HG02571 (cell line): ENCODE data around the gene SUZ12.
"Not testable (repeated sequence)": the region's sequence is repeated elsewhere in the genome, so short reads cannot be mapped to it uniquely, and the experiment has no call there.

Experiments used
- ATAC-seq: cut with Tn5 transposase; IDR thresholded peaks from one replicate; pipeline ENCODE4 v1.9.1; 2021; ENCODE audit warnings: mild to moderate bottlenecking, moderate library complexity; ENCODE audit not compliant: unreplicated experiment

The SUZ12 gene

GRCh38 chr17:31936615-31937609 lies at the start of gene SUZ12:
SUZ12 (plus strand) TSS chr17:31937007; CDS start chr17:31937247, 240 bp downstream.
- ATAC-seq, result peak; percentile 89

- ATAC-seq, result no peak
Observed at GRCh38 chr17:31888124-31888523, 48.7 kb upstream of the SUZ12 start.

DNA sequence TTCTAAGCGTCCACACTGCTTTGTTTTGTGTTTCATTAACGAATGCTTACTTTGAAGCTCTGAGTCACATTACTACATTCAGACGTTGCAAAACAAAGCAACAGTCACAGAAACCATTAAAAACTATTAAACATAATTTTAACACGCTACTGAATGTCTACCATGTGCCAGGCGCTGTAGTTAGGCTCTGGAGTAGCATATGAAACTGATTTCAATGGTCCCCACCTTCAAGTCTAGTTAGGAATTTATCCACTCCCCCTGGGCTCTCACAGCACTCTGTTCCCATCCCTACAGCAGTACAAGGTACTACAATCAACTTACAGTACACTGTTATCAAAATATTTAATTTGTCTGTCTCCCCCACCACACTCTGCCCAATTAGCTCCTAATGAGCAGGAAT lies 35.9 kb upstream of the SUZ12 start:
- no peak for ATAC-seq

- no peak for ATAC-seq
Observed at GRCh38 chr17:31902693-31903092, 34.1 kb upstream of the SUZ12 start.

- no peak for ATAC-seq
Observed at GRCh38 chr17:31903401-31903800, 33.4 kb upstream of the SUZ12 start.

GRCh38 chr17:31907342-31907962 lies 29.4 kb upstream of the SUZ12 start:
- no peak for ATAC-seq

- no peak for ATAC-seq
Observed at GRCh38 chr17:31908386-31908785, 28.4 kb upstream of the SUZ12 start.

- ATAC-seq, result not testable (repeated sequence)
Observed at GRCh38 chr17:31912705-31913104, 24.1 kb upstream of the SUZ12 start.

- ATAC-seq, result no peak
Observed at GRCh38 chr17:31915456-31916100, 21.2 kb upstream of the SUZ12 start.

GRCh38 chr17:31916491-31917064 lies 20.2 kb upstream of the SUZ12 start:
- no peak for ATAC-seq

- ATAC-seq, result no peak
Observed at GRCh38 chr17:31917065-31917529, 19.7 kb upstream of the SUZ12 start.

- ATAC-seq, result not testable (repeated sequence)
Observed at GRCh38 chr17:31917721-31918120, 19.1 kb upstream of the SUZ12 start.

DNA sequence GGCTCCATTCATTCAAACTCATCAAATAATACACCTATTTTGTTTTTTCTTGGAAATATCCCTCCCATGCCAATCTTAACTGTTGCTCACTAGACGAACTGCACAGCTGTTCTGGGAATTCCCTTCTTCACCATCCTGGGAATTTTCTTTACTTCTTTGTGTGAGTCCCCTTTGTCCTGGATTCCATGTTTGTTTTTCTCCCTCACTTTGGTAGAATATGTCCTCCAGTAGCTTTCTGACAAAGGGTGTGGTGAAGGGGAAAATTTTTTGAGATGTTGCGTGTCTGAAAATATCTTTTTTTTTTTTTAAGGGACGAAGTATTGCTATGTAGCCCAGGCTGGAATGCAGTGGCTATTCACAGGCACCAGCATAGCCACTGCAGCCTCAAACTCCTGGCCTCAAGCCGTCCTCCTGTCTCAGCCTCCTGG lies 18.1 kb upstream of the SUZ12 start:
- ATAC-seq, result no peak

DNA sequence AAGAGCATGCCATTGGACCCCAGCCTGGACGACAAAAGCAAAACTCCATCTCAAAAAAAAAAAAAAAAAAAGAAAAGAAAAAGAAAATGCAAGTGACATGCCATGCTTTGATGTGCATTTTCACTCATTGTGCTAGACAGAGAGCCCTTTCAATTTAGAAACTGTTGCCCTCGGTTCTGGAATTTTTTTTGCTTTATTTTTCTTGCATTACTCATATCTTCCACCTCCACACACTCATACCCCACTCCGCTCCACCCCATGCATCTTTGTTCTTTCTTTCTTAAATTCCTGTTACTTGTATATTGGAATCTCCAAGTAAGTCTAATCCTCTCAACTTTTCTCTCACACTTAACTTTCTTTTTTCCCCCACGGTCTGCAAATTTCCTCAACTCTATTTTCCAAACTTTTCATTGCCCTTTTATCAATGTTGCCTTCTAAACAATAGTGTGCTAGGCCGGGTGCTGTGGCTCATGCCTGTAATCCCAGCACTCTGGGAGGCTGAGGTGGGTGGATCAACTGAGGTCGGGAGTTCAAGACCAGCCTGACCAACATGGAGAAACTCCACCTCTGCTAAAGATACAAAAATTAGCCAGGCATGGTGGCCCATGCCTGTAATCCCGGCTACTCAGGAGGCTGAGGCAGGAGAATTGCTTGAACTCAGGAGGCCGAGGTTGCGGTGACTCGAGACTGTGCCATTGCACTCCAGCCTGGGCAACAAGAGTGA lies 16.8 kb upstream of the SUZ12 start:
- no peak for ATAC-seq

DNA sequence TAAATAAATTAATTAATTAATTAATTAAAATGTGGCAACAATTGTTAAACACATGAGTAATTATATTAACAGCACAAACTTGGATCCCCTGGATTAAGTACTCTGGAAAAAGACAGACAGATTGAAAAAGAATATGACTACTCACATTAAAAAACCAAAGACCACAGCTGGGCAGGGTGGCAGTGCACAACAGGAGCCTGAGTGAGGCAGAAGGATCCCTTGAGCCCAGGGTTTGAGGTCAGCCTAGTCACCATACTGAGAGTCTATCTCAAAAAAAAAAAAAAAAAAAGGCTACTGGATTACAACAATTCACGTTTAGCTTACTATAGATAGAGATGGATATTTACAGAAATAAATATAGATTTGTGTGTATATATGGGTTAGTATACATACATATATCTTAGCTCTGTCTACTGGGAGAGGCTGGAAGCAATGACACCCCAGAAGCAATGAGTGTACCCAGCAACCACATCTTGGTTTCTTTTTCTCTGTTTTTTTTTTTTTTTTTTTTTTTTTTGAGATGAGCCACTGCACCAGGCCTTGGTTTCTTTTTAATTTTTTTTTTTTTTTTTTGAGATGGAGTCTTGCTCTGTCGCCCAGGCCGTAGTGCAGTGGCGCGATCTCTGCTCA lies 10.6 kb upstream of the SUZ12 start:
- no peak for ATAC-seq

GRCh38 chr17:31931756-31932155 lies 5.1 kb upstream of the SUZ12 start:
- ATAC-seq, result no peak

GRCh38 chr17:31935512-31935911 lies 1.3 kb upstream of the SUZ12 start:
- no peak for ATAC-seq

DNA sequence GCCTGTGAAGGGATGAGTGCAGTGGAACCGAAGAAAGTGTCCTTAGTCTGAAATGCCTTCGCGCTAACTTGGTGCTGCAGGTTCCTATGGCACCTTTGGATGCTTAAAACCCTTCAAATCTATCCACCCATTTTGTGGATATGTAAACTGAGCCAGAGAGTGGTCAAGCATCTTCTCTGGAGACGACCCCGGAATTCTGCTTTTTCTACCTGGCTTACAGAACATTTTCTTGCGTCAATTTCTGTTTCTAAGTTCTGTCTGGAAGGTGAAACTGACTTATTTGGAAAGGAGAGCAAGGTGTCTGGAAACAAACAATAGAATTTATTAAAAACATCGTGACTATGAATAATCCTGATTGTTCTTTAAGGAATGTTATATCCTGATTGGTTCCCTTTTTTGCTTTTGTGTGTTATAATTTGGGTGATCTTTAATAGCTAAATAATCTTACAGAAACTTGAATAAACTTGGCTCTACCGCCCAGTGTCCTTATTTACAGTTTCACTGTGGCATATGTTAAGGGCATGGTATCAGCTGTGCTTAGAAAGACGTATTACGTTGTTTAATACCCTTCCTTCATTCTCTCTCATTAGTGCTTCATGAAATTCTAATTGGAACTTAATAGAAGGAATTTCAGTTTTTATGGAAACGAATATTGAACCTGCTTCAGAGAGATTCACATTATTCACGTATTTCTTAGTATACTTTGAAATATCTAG lies 1.3 kb downstream of the SUZ12 start:
- ATAC-seq, result not testable (repeated sequence)

DNA sequence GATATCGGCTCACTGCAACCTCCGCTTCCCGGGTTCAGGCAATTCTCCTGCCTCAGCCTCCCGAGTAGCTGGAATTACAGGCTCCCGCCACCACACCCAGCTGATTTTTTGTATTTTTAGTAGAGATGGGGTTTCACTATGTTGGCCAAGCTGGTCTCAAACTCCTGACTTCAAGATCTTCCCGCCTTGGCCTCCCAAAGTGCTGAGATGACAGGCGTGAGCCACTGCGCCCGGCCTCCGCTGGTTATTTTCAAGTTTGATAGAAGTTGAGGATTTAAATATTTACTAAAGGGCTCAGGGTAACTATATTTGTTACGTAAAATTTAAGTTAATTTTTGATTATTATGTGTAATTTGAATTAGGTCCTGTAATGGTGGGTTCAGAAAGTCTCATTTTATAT lies 5.1 kb downstream of the SUZ12 start:
- ATAC-seq, result not testable (repeated sequence)
